Measurements from ENCODE around the gene TOR3A.
A peak's percentile ranks its signal among the peaks of the same experiment; 100 is the strongest.

TOR3A gene

GRCh38 chr1:179103999-179104398, 22.1 kb downstream of the TOR3A start:
- Histone ChIP-seq H3K9me3 (ENCODE audit: insufficient read depth, low read length) (no peaks in the 10 kb centered on the region), H3K36me3 (replicated peaks; ENCODE audit: low read depth, low read length) (peaks cover 22% of the 10 kb centered on the region), H3K27me3 (ENCODE audit: low read depth, low read length) (no peaks in the 10 kb centered on the region), H3K27ac (ENCODE audit: low read length) (no peak overlapping the region), H3K9ac (ENCODE audit: low read length) (no peak overlapping the region), H4K20me1 (ENCODE audit: insufficient read depth, low read length) (no peaks in the 10 kb centered on the region), H3K4me1 (ENCODE audit: low read length) (0 out of 2 replicates have a peak, but pooled peaks cover 3% of the 10 kb centered on the region), H3K4me3 (ENCODE audit: low read length) (no peak overlapping the region), H3K79me2 (ENCODE audit: low read length) (no peaks in the 10 kb centered on the region), H3K4me2 (ENCODE audit: low read length) (no peak overlapping the region), H2AFZ (ENCODE audit: low read depth, low read length) (no peak overlapping the region)
- TF ChIP-seq EZH2phosphoT487 (IDR thresholded peaks at IDR 0.05; ENCODE audit: low read depth) (no peak), CTCF (IDR thresholded peaks at IDR 0.05; ENCODE audit: low read depth, low read length) (no peak)

- Histone ChIP-seq H3K36me3 (replicated peaks; ENCODE audit: low read depth, low read length) (peaks cover 26% of the 10 kb centered on the region), H2AFZ (ENCODE audit: low read depth, low read length) (no peak overlapping the region), H3K27me3 (ENCODE audit: low read depth, low read length) (no peaks in the 10 kb centered on the region), H4K20me1 (ENCODE audit: insufficient read depth, low read length) (no peaks in the 10 kb centered on the region), H3K79me2 (ENCODE audit: low read length) (no peaks in the 10 kb centered on the region), H3K4me3 (ENCODE audit: low read length) (no peak overlapping the region), H3K9ac (ENCODE audit: low read length) (no peak overlapping the region), H3K4me1 (ENCODE audit: low read length) (0 out of 2 replicates have a peak, but pooled peaks cover 3% of the 10 kb centered on the region), H3K27ac (ENCODE audit: low read length) (no peak overlapping the region), H3K9me3 (ENCODE audit: insufficient read depth, low read length) (no peaks in the 10 kb centered on the region), H3K4me2 (ENCODE audit: low read length) (no peak overlapping the region)
- TF ChIP-seq CTCF (IDR thresholded peaks at IDR 0.05; ENCODE audit: low read depth, low read length) (no peak), EZH2phosphoT487 (IDR thresholded peaks at IDR 0.05; ENCODE audit: low read depth) (no peak)
Measured at GRCh38 chr1:179104611-179105250, 22.9 kb downstream of the TOR3A start.

- H3K4me1 ChIP-seq (ENCODE audit: low read length) = 0 out of 2 replicates have a peak, but pooled peaks cover 3% of the 10 kb centered on the region
- no peak overlapping the region for H3K4me3 ChIP-seq (ENCODE audit: low read length)
- no peak overlapping the region for H3K27ac ChIP-seq (ENCODE audit: low read length)
- no peak overlapping the region for H3K4me2 ChIP-seq (ENCODE audit: low read length)
- peaks cover 29% of the 10 kb centered on the region for H3K36me3 ChIP-seq (replicated peaks; ENCODE audit: low read depth, low read length)
- TF ChIP-seq CTCF (IDR thresholded peaks at IDR 0.05; ENCODE audit: low read depth, low read length) = peak; percentile 52
- TF ChIP-seq EZH2phosphoT487 (IDR thresholded peaks at IDR 0.05; ENCODE audit: low read depth) = no peak
- no peaks in the 10 kb centered on the region for H3K79me2 ChIP-seq (ENCODE audit: low read length)
- no peaks in the 10 kb centered on the region for H3K9me3 ChIP-seq (ENCODE audit: insufficient read depth, low read length)
- H3K27me3 ChIP-seq (ENCODE audit: low read depth, low read length) = no peaks in the 10 kb centered on the region
- H4K20me1 ChIP-seq (ENCODE audit: insufficient read depth, low read length) = no peaks in the 10 kb centered on the region
- no peak overlapping the region for H3K9ac ChIP-seq (ENCODE audit: low read length)
- H2AFZ ChIP-seq (ENCODE audit: low read depth, low read length) = no peak overlapping the region
Measured at GRCh38 chr1:179105393-179105792, 23.5 kb downstream of the TOR3A start.

GRCh38 chr1:179107706-179108629, 26.1 kb downstream of the TOR3A start:
- peaks cover 33% of the 10 kb centered on the region for H3K36me3 ChIP-seq (replicated peaks; ENCODE audit: low read depth, low read length)
- H4K20me1 ChIP-seq (ENCODE audit: insufficient read depth, low read length) = no peaks in the 10 kb centered on the region
- no peak overlapping the region for H3K4me3 ChIP-seq (ENCODE audit: low read length)
- no peak overlapping the region for H2AFZ ChIP-seq (ENCODE audit: low read depth, low read length)
- TF ChIP-seq EZH2phosphoT487 (IDR thresholded peaks at IDR 0.05; ENCODE audit: low read depth) (no peak), CTCF (IDR thresholded peaks at IDR 0.05; ENCODE audit: low read depth, low read length) (no peak)
- no peaks in the 10 kb centered on the region for H3K27me3 ChIP-seq (ENCODE audit: low read depth, low read length)
- no peaks in the 10 kb centered on the region for H3K79me2 ChIP-seq (ENCODE audit: low read length)
- H3K9ac ChIP-seq (ENCODE audit: low read length) = no peak overlapping the region
- no peaks in the 10 kb centered on the region for H3K9me3 ChIP-seq (ENCODE audit: insufficient read depth, low read length)
- no peak overlapping the region for H3K27ac ChIP-seq (ENCODE audit: low read length)
- 0 out of 2 replicates have a peak, but pooled peaks cover 3% of the 10 kb centered on the region for H3K4me1 ChIP-seq (ENCODE audit: low read length)
- no peak overlapping the region for H3K4me2 ChIP-seq (ENCODE audit: low read length)

Data from OCI-LY3 (cell line).